ENCODE measurements around the gene ACOX3. TPM values are rescaled to one million over a fixed set of nuclear protein-coding genes. Genes with fewer than 3 reads are reported as not detected.

Gene ACOX3
- total RNA-seq, 4 donors from 2014 or later, result 19.0 to 32.9 (median 22.1) TPM

DNA sequence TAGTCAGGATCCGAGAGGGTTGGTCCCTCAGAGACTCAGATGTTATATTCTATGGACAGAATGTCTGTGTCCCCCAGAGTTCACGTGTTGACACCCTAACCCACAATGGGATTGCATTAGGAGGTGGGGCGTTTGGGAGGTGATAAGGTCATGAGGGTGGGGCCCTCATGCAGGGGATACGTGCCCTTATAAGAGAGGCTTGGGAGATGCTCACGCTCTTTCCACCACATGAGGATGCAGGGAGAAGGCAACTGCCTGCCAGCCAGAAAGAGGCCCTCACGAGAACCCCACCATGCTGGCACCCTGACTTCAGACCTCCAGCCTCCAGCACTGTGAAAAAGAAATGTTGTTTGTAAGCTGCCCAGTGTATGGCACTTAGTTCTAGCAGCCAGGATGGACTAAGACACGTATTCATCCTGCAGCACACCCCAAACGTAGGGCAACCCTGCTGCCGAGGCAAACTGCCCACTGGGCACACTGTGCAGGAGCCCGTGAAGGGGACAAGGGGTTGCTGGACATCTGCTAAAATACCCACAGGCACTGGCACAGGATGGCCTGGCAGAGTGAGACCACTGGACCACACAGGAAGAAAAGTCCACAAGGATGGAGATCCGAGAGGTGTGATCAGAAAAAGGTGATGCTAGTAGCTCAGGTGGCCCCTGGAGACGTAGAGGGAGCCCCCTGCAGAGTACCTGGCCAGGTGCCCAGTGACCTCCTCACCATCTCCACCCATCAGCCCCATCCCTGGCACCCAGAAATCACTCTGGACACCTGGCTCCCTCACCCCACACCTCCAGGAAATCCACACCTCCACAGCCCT is 108.3 kb downstream of the ACOX3 start:
- Histone ChIP-seq H3K27ac (peak overlapping the region; percentile 59 to 92 (median 78)), H3K4me3 (no peak overlapping the region), H3K9me3 (no peaks in the 10 kb centered on the region), H3K27me3 (no peaks in the 10 kb centered on the region), H3K4me1 (peaks cover 23 to 25% of the 10 kb centered on the region in 2 donors), H3K36me3 (no peaks in the 10 kb centered on the region)
- in situ Hi-C loops (cut with MboI; ENCODE audit: low sequenced_read_pairs in 4 of 4), result no loop called here
- ATAC-seq (no peak), DNase-seq (peak in 1 of 2 donors; percentile 12)
- TF ChIP-seq POLR2A (IDR thresholded peaks at IDR 0.05), result no peak
- TF ChIP-seq, protein P1, sequence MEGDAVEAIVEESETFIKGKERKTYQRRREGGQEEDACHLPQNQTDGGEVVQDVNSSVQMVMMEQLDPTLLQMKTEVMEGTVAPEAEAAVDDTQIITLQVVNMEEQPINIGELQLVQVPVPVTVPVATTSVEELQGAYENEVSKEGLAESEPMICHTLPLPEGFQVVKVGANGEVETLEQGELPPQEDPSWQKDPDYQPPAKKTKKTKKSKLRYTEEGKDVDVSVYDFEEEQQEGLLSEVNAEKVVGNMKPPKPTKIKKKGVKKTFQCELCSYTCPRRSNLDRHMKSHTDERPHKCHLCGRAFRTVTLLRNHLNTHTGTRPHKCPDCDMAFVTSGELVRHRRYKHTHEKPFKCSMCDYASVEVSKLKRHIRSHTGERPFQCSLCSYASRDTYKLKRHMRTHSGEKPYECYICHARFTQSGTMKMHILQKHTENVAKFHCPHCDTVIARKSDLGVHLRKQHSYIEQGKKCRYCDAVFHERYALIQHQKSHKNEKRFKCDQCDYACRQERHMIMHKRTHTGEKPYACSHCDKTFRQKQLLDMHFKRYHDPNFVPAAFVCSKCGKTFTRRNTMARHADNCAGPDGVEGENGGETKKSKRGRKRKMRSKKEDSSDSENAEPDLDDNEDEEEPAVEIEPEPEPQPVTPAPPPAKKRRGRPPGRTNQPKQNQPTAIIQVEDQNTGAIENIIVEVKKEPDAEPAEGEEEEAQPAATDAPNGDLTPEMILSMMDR (IDR thresholded peaks at IDR 0.05 in 4 of 5, conservative IDR thresholded peaks at IDR 0.05 in 1 of 5), result no peak
- intact Hi-C loops (cut with DNase I; ENCODE audit: low total_unique reads), result loop anchor here (5.0 kb wide), 1 partner anchor 60 kb away; no protein-coding TSS in a partner anchor

DNA sequence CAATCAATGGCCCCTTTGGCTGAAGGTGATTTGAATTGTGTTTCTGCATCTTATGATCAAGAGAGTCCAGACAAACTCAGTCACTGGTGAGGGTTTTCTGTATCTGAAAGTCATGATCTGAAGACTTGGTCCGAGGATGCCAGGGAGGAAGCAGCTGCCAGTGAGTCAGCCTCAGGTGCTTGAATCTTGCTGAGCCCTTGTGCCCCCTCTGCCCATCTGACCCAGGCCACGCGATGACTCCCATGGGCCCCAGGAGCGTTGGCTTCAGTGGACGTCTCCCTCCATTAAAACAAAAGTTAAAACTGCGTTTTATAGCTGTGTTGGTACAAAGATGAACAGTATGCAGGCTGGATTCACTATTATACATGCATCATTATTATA is 109.0 kb downstream of the ACOX3 start:
- H3K9me3 ChIP-seq, result no peaks in the 10 kb centered on the region
- peak; percentile 27 to 39 for ATAC-seq
- in situ Hi-C loops (cut with MboI; ENCODE audit: low sequenced_read_pairs in 4 of 4), result no loop called here

GRCh38 chr4:8330821-8331574 is 109.5 kb downstream of the ACOX3 start:
- peak overlapping the region; percentile 59 to 92 (median 78) for H3K27ac ChIP-seq
- intact Hi-C loops (cut with DNase I; ENCODE audit: low total_unique reads), result loop anchor here (2.0 to 5.0 kb wide), 2 partner anchors 22 to 61 kb away; no protein-coding TSS in a partner anchor
- peak; percentile 82 to 93 for DNase-seq
- in situ Hi-C loops (cut with MboI; ENCODE audit: low sequenced_read_pairs in 4 of 4), result no loop called here
- TF ChIP-seq, protein P1 (IDR thresholded peaks at IDR 0.05 in 4 of 5, conservative IDR thresholded peaks at IDR 0.05 in 1 of 5), result peak in 1 of 5 experiments; percentile 10
- peak in 1 of 2 donors; percentile 26 for TF ChIP-seq POLR2A (IDR thresholded peaks at IDR 0.05)
- no peaks in the 10 kb centered on the region for H3K36me3 ChIP-seq
- no peaks in the 10 kb centered on the region for H3K27me3 ChIP-seq
- peak; percentile 88 to 91 for ATAC-seq
- no peaks in the 10 kb centered on the region for H3K9me3 ChIP-seq
- no peak overlapping the region for H3K4me3 ChIP-seq
- peaks cover 23 to 25% of the 10 kb centered on the region in 2 donors for H3K4me1 ChIP-seq

More for the DNA sequence above, 109.0 kb downstream of the ACOX3 start:
- Histone ChIP-seq H3K4me3 (no peak overlapping the region), H3K27ac (peak overlapping the region; percentile 59 to 92 (median 78)), H3K36me3 (no peaks in the 10 kb centered on the region), H3K4me1 (peaks cover 23 to 25% of the 10 kb centered on the region in 2 donors), H3K27me3 (no peaks in the 10 kb centered on the region)
- TF ChIP-seq, protein P1 (IDR thresholded peaks at IDR 0.05 in 4 of 5, conservative IDR thresholded peaks at IDR 0.05 in 1 of 5), result no peak
- TF ChIP-seq POLR2A (IDR thresholded peaks at IDR 0.05), result no peak
- intact Hi-C loops (cut with DNase I; ENCODE audit: low total_unique reads), result loop anchor here (2.0 to 5.0 kb wide), 2 partner anchors 23 to 61 kb away; no protein-coding TSS in a partner anchor
- peak; percentile 41 to 69 for DNase-seq

- H3K4me3 ChIP-seq, result no peak overlapping the region
- ATAC-seq (peak; percentile 36 to 41), DNase-seq (peak; percentile 33 to 63)
- TF ChIP-seq, protein P1 (IDR thresholded peaks at IDR 0.05 in 4 of 5, conservative IDR thresholded peaks at IDR 0.05 in 1 of 5), result no peak
- TF ChIP-seq POLR2A (IDR thresholded peaks at IDR 0.05), result no peak
- no peaks in the 10 kb centered on the region for H3K36me3 ChIP-seq
- H3K27me3 ChIP-seq, result no peaks in the 10 kb centered on the region
- in situ Hi-C loops (cut with MboI; ENCODE audit: low sequenced_read_pairs in 4 of 4), result loop anchor here in 1 of 4 donors (10.0 kb wide), 1 partner anchor 65 kb away; no protein-coding TSS in a partner anchor
- no peaks in the 10 kb centered on the region for H3K9me3 ChIP-seq
- intact Hi-C loops (cut with DNase I; ENCODE audit: low total_unique reads), result loop anchor here (2.0 to 5.0 kb wide), 2 partner anchors 21 to 62 kb away; no protein-coding TSS in a partner anchor
- H3K4me1 ChIP-seq, result peaks cover 23 to 25% of the 10 kb centered on the region in 2 donors
- peak overlapping the region; percentile 59 to 92 (median 78) for H3K27ac ChIP-seq
Measured at GRCh38 chr4:8329859-8330761, 110.4 kb downstream of the ACOX3 start.
